H1 (cell line): ENCODE results near the gene KCNH1. TPM values are rescaled to one million over a fixed set of nuclear protein-coding genes. Genes with fewer than 3 reads are reported as not detected.

ENCODE experiments used
- CTCF ChIA-PET: fragments of 300-600 bp; sonication (Branson Sonifier 250); formaldehyde crosslinking; loops from one replicate; lab custom pipeline; 2021; ENCODE audit not compliant: partially characterized antibody; lab: Charles Lee
- POLR2A ChIA-PET: fragments of 300-600 bp; sonication (Branson Sonifier 250); formaldehyde crosslinking; loops from one replicate; lab custom pipeline; 2021; ENCODE audit warnings: inconsistent platforms; ENCODE audit not compliant: partially characterized antibody; lab: Charles Lee
- DNase-seq, 2 experiments: peaks; one replicate each; pipeline versions ENCODE4 v3.0.0 to v3.0.0-alpha.2; 2010 to 2022; ENCODE audit warnings: low spot score in 2 of 2, low read depth in 1 of 2, mixed read lengths in 1 of 2
- FAIRE-seq: peaks from 2 replicates; lab custom pipeline; 2011; peaks lifted over from hg19 to GRCh38; lab: Jason Lieb, UNC
- H2AFZ ChIP-seq: 2 replicates; pipeline ENCODE4 v1.8.1; 2012; ENCODE audit warnings: low read length, inconsistent platforms
- H2AK5ac ChIP-seq: 2 replicates; pipeline ENCODE4 v1.6.1; 2013; ENCODE audit warnings: low read depth, low read length
- H2BK120ac ChIP-seq: replicated peaks from 2 replicates; pipeline ENCODE3; 2013; ENCODE audit warnings: low read depth, low read length, inconsistent platforms
- H2BK12ac ChIP-seq: 2 replicates; pipeline ENCODE4 v1.6.1; 2013; ENCODE audit warnings: low read depth, low read length
- H2BK15ac ChIP-seq: 2 replicates; pipeline ENCODE4 v1.6.1; 2013; ENCODE audit warnings: low read length
- H2BK20ac ChIP-seq: 2 replicates; pipeline ENCODE4 v1.6.1; 2013; ENCODE audit warnings: low read length
- H2BK5ac ChIP-seq: 2 replicates; pipeline ENCODE4 v1.6.1; 2013; ENCODE audit warnings: low read depth, low read length
- H3K14ac ChIP-seq: 2 replicates; pipeline ENCODE4 v1.6.1; 2013; ENCODE audit warnings: inconsistent platforms; ENCODE audit not compliant: insufficient read length
- H3K18ac ChIP-seq: 2 replicates; pipeline ENCODE4 v1.6.1; 2013; ENCODE audit warnings: low read length; ENCODE audit errors: extremely low read depth
- H3K23ac ChIP-seq: 2 replicates; pipeline ENCODE4 v1.6.1; 2013; ENCODE audit warnings: inconsistent platforms; ENCODE audit not compliant: insufficient read length
- H3K23me2 ChIP-seq: 2 replicates; pipeline ENCODE4 v1.6.1; 2013; ENCODE audit warnings: low read depth, low read length
- H3K27ac ChIP-seq: 2 replicates; pipeline ENCODE4 v1.6.1; 2011; ENCODE audit warnings: low read depth, low read length, inconsistent platforms
- H3K27me3 ChIP-seq, 4 experiments: replicated peaks in 1 of 4; 1 replicate in 1 of 4; 2 replicates in 3 of 4; pipeline versions ENCODE4 v1.6.1 to v1.8.1; 2011 to 2013; ENCODE audit warnings: low read length in 3 of 4, mild to moderate bottlenecking in 3 of 4, inconsistent platforms in 2 of 4, mixed read lengths in 2 of 4, moderate library complexity in 1 of 4; ENCODE audit not compliant: control insufficient read depth in 3 of 4, insufficient read depth in 3 of 4; ENCODE audit errors: extremely low read depth in 1 of 4
- H3K36me3 ChIP-seq, 4 experiments: 2 replicates each; pipeline versions ENCODE4 v1.6.1 to v1.8.1; 2011 to 2013; ENCODE audit warnings: mild to moderate bottlenecking in 4 of 4, low read length in 3 of 4, moderate library complexity in 2 of 4, control low read depth in 1 of 4, inconsistent platforms in 1 of 4; ENCODE audit not compliant: insufficient read depth in 4 of 4, control insufficient read depth in 2 of 4
- H3K4ac ChIP-seq: replicated peaks from 2 replicates; pipeline ENCODE3; 2013; ENCODE audit warnings: low read length, low read depth, mixed read lengths, inconsistent platforms; ENCODE audit not compliant: insufficient read length
- H3K4me1 ChIP-seq, 4 experiments: replicated peaks in 1 of 4; 1 replicate in 1 of 4; 2 replicates in 3 of 4; pipeline versions ENCODE4 v1.6.1 to v1.8.1; 2011 to 2013; ENCODE audit warnings: low read length in 3 of 4, inconsistent platforms in 2 of 4, mixed read lengths in 1 of 4; ENCODE audit not compliant: insufficient read depth in 4 of 4, control insufficient read depth in 3 of 4
- H3K4me2 ChIP-seq, 2 experiments: 2 replicates each; pipeline versions ENCODE4 v1.6.1 to v1.8.1; 2011 to 2013; ENCODE audit warnings: low read depth in 2 of 2, low read length in 2 of 2, control low read depth in 1 of 2, inconsistent platforms in 1 of 2, mild to moderate bottlenecking in 1 of 2; ENCODE audit not compliant: insufficient read depth in 1 of 2
- H3K4me3 ChIP-seq, 4 experiments: fragments of 200-600, 300-600 bp in 1 of 4; sonication (generic), shearing (Covaris generic), sonication (Bioruptor Twin) in 1 of 4; 2 replicates each; pipeline versions ENCODE4 v1.5.1 to v1.8.1; 2011 to 2016; ENCODE audit warnings: low read length in 4 of 4, low read depth in 3 of 4, control low read depth in 2 of 4, inconsistent platforms in 2 of 4, mild to moderate bottlenecking in 2 of 4, mixed read lengths in 1 of 4, moderate library complexity in 1 of 4; ENCODE audit not compliant: insufficient read depth in 2 of 4; ENCODE audit errors: extremely low read depth in 1 of 4
- H3K56ac ChIP-seq: replicated peaks from 2 replicates; pipeline ENCODE3; 2013; ENCODE audit warnings: low read depth, mild to moderate bottlenecking, mixed read lengths, low read length, inconsistent platforms; ENCODE audit not compliant: insufficient read length
- H3K79me1 ChIP-seq: 2 replicates; pipeline ENCODE4 v1.6.1; 2013; ENCODE audit warnings: low read depth, low read length, control low read depth
- H3K79me2 ChIP-seq, 2 experiments: 2 replicates each; pipeline versions ENCODE4 v1.6.1 to v1.8.1; 2012 to 2013; ENCODE audit warnings: low read length in 2 of 2, mild to moderate bottlenecking in 2 of 2, inconsistent platforms in 1 of 2; ENCODE audit not compliant: insufficient read depth in 2 of 2, control insufficient read depth in 1 of 2
- H3K9ac ChIP-seq, 4 experiments: replicated peaks in 1 of 4; 1 replicate in 1 of 4; 2 replicates in 3 of 4; pipeline versions ENCODE4 v1.6.1 to v1.8.1; 2011 to 2013; ENCODE audit warnings: low read depth in 3 of 4, low read length in 3 of 4, control low read depth in 2 of 4, mild to moderate bottlenecking in 2 of 4, moderate library complexity in 2 of 4, inconsistent platforms in 1 of 4; ENCODE audit errors: extremely low read depth in 1 of 4
- H3K9me3 ChIP-seq, 2 experiments: 2 replicates each; pipeline versions ENCODE4 v1.6.1 to v1.8.1; 2012 to 2013; ENCODE audit warnings: mild to moderate bottlenecking in 2 of 2, moderate library complexity in 2 of 2, control low read depth in 1 of 2, inconsistent platforms in 1 of 2, low read depth in 1 of 2, low read length in 1 of 2, mixed read lengths in 1 of 2; ENCODE audit not compliant: insufficient read depth in 2 of 2
- H4K20me1 ChIP-seq, 2 experiments: replicated peaks in 1 of 2; 2 replicates each; pipeline versions ENCODE3 to v1.8.1; 2011 to 2013; ENCODE audit warnings: inconsistent platforms in 2 of 2, low read length in 2 of 2, mild to moderate bottlenecking in 1 of 2; ENCODE audit not compliant: insufficient read depth in 2 of 2, control insufficient read depth in 1 of 2
- H4K5ac ChIP-seq: 2 replicates; pipeline ENCODE4 v1.6.1; 2013; ENCODE audit warnings: low read length, low read depth, mixed read lengths, inconsistent platforms; ENCODE audit not compliant: insufficient read length
- H4K8ac ChIP-seq: 2 replicates; pipeline ENCODE4 v1.8.0; 2013; ENCODE audit warnings: mild to moderate bottlenecking, moderate library complexity, low read length, inconsistent platforms; ENCODE audit not compliant: insufficient read depth; ENCODE audit errors: extremely low read depth
- H4K91ac ChIP-seq: replicated peaks from 2 replicates; pipeline ENCODE3; 2013; ENCODE audit warnings: low read length, mixed read lengths, inconsistent platforms; ENCODE audit not compliant: insufficient read length
- KDM5A ChIP-seq: fragments of 200-600 bp; IDR thresholded peaks from 2 replicates; pipeline ENCODE4 v1.7.1; 2012; ENCODE audit warnings: mild to moderate bottlenecking, low read length, inconsistent platforms, mixed read lengths
- SP2 ChIP-seq: IDR thresholded peaks from 2 replicates; pipeline ENCODE4 v1.6.1; 2012; ENCODE audit warnings: mild to moderate bottlenecking, low read length, inconsistent platforms
- TEAD4 ChIP-seq: IDR thresholded peaks from 2 replicates; pipeline ENCODE4 v1.6.1; 2012; ENCODE audit warnings: low read depth, low read length, inconsistent platforms, mixed read lengths
- WGBS, 2 experiments: shearing (Covaris generic) in 1 of 2; methylation state at CpG; one replicate each; pipeline versions ENCODE4 v1.1.6 to v1.1.7; 2013 to 2015; ENCODE audit warnings: low lambda C conversion rate in 2 of 2, mixed read lengths in 2 of 2, inconsistent platforms in 1 of 2, low coverage in 1 of 2, missing lambda C conversion rate in 1 of 2; ENCODE audit not compliant: insufficient replicate concordance in 2 of 2, insufficient coverage in 1 of 2, insufficient read length in 1 of 2; ENCODE audit errors: extremely low coverage in 1 of 2, missing lambda C conversion rate in 1 of 2; 5-methylcytosine and 5-hydroxymethylcytosine counted together
- polyA plus RNA-seq, 7 experiments: library from polyadenylated mRNA; depleted of rRNA in 3 of 7; stranded (reverse) in 5 of 7; unstranded in 2 of 7; fragments of >200 nt in 5 of 7; fragments of 200-250 nt in 2 of 7; gene quantifications; 1 replicate in 5 of 7; 2 replicates in 1 of 7; 4 replicates in 1 of 7; pipeline versions ENCODE4 v1.2.1 to v1.2.3, GENCODE V29; 2011 to 2013; ENCODE audit warnings: missing spikeins in 2 of 7, mixed read lengths in 2 of 7
- total RNA-seq: library from RNA; stranded (reverse); fragmentation: NEBNext Ultra II Directional; extraction: Animal tissue kit (Norgen Biotek cat#: 25700); gene quantifications from 2 replicates; pipeline ENCODE4 v1.2.1, GENCODE V29; 2021

Gene KCNH1
- total and polyA plus RNA-seq, 2 of the 8 experiments (the other 6 are each of a cell fraction or from before 2014, with no cell fraction given), result 0.27 to 0.34 TPM

DNA sequence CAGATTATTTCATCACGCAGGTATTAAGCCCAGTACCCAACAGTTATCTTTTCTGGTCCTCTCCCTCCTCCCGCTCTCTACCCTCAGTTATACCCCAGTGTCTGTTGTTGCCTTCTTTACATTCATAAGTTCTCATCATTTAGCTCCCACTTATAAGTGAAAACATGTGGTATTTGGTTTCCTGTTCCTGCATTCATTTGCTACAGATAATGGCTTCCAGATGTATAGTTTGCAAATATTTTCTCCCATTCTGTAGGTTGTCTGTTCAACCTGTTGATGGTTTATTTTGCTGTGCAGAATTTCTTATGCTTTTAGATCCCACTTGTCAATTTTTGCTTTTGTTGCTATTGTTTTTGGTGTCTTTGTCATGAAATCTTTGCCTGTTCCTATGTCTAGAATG, 21.1 kb upstream of the KCNH1 start:
- H3K9ac ChIP-seq, result no peak overlapping the region
- H3K23me2 ChIP-seq, result no peaks in the 10 kb centered on the region
- POLR2A ChIA-PET, result no interaction called here
- H4K5ac ChIP-seq, result no peak overlapping the region
- no peak overlapping the region for H3K27ac ChIP-seq
- CTCF ChIA-PET, result interaction anchor here (0.6 kb wide), 1 partner anchor 819 kb away, joined by 3 read pairs; no protein-coding TSS in a partner anchor
- TF ChIP-seq KDM5A (no peak), SP2 (no peak), TEAD4 (no peak)
- no peak overlapping the region for H3K14ac ChIP-seq
- FAIRE-seq, result no peak
- H3K27me3 ChIP-seq, result no peaks in the 10 kb centered on the region
- H3K36me3 ChIP-seq, result no peaks in the 10 kb centered on the region
- H3K79me2 ChIP-seq, result no peaks in the 10 kb centered on the region
- no peak overlapping the region for H3K4ac ChIP-seq
- H3K18ac ChIP-seq, result no peak overlapping the region
- no peak overlapping the region for H2BK120ac ChIP-seq
- H4K8ac ChIP-seq, result no peak overlapping the region
- no peak overlapping the region for H2BK20ac ChIP-seq
- H3K23ac ChIP-seq, result no peak overlapping the region
- H3K79me1 ChIP-seq, result no peaks in the 10 kb centered on the region
- no peak overlapping the region for H4K91ac ChIP-seq
- no peak overlapping the region for H3K56ac ChIP-seq
- H3K4me2 ChIP-seq, result no peak overlapping the region
- no peak overlapping the region for H2BK12ac ChIP-seq
- H3K9me3 ChIP-seq, result 0 out of 4 replicates have a peak, but pooled peaks cover 0 to 6% of the 10 kb centered on the region in 2 experiments
- no peak overlapping the region for H2BK5ac ChIP-seq
- no peak overlapping the region for H2AFZ ChIP-seq
- no peak overlapping the region for H2AK5ac ChIP-seq
- H4K20me1 ChIP-seq, result no peaks in the 10 kb centered on the region
- no peak overlapping the region for H3K4me3 ChIP-seq
- 98% methylated on average over 2 of the region's 2 CpGs; no CpG with 5 or more reads in 1 of the 2 experiments for WGBS, 2 experiments
- DNase-seq, result no peak
- no peaks in the 10 kb centered on the region for H3K4me1 ChIP-seq
- H2BK15ac ChIP-seq, result no peak overlapping the region
